ENCODE results near the gene ELMO2. TPM values are rescaled to one million over a fixed set of nuclear protein-coding genes. Genes with fewer than 3 reads are reported as not detected.

ELMO2 gene
- total RNA-seq, 2 experiments from 2014 or later, result 85.6 to 97.6 TPM

DNA sequence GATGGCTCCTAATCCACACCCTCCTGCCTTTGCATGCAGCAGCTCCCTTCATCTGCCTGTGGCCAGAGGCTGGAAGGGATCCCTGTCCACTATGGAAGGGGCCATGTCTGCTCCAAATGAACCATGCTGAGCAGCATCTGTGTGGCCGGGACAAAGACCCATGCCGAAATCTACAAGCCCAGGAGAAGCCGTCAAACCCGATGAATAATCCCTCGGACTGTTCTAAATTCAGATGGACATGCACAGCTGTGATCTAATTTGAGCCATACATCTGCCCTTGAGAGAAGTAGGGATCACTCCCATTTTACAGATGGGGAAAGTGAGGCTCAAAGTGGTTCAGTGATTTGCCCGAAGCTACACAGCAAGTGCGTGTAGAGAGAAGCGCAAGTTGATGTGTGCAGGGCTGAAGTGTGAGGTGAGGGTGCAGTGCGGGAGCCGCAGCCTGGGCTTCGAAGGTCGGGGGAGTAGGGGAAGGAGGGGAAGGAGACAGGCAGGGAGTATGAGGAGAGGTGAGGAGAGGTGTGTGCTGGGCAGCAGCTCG is 75.5 kb downstream of the ELMO2 start:
- H3K4me3 Mint-ChIP-seq, result no peak overlapping the region
- DNase-seq, result no peak

DNA sequence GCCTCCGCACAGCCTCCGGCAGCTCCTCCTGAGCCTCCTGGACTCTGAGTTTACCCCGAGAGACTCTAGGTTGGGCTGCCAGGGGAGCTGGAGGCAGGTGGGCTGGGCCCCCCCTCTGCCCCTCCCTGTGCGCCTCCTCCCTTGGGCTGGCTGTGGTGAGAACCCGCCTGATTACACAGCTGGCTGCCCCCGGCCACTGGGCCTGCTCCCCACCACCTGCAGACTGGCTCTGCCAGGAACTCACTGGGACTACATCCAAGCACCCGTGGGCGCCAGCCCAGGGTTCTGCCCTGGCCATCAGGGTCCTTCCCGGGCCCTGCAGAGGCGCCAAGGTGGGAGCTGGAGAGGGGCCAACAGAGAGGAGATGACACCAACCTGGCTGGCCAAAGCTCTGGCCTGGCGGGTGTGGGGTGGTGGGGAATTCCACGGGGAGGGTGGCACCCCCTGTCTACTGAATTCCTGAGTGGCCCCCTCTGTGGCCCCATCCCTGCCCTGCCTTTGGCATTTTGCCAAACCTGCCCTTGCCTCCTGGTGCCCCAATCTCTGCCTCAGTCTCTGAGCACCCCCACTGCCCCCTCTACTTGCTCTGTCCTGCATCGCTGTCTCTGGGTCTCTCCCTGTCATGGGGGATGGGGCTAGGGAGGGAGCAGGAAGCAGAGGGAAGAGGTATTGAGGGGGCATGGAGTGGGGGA is 76.2 kb downstream of the ELMO2 start:
- H3K9me3 Mint-ChIP-seq, result no peaks in the 10 kb centered on the region
- no peak for DNase-seq
- CTCF ChIA-PET, result no interaction called here
- no peaks in the 10 kb centered on the region for H3K4me1 Mint-ChIP-seq
- POLR2A ChIA-PET, result no interaction called here
- peaks cover 18% of the 10 kb centered on the region for H3K27me3 Mint-ChIP-seq
- H3K4me3 Mint-ChIP-seq, result no peak overlapping the region
- no peaks in the 10 kb centered on the region for H3K36me3 Mint-ChIP-seq (ENCODE audit: low read depth)
- no peak overlapping the region for H3K27ac Mint-ChIP-seq

More for the DNA sequence above, 75.5 kb downstream of the ELMO2 start:
- Mint-ChIP-seq H3K4me1 (no peaks in the 10 kb centered on the region), H3K9me3 (no peaks in the 10 kb centered on the region), H3K27me3 (peaks cover 18% of the 10 kb centered on the region), H3K27ac (no peak overlapping the region), H3K36me3 (ENCODE audit: low read depth) (no peaks in the 10 kb centered on the region)
- CTCF ChIA-PET, result no interaction called here
- POLR2A ChIA-PET, result no interaction called here

- Mint-ChIP-seq H3K4me3 (no peak overlapping the region), H3K9me3 (no peaks in the 10 kb centered on the region), H3K27ac (no peak overlapping the region), H3K36me3 (ENCODE audit: low read depth) (no peaks in the 10 kb centered on the region), H3K27me3 (peaks cover 11% of the 10 kb centered on the region), H3K4me1 (no peaks in the 10 kb centered on the region)
- CTCF ChIA-PET, result interaction anchor here (2.3 kb wide), 1 partner anchor 21 kb away, joined by 6 read pairs; no protein-coding TSS in a partner anchor
- POLR2A ChIA-PET, result no interaction called here
- DNase-seq, result no peak
Measured at GRCh38 chr20:46328200-46328882, 78.1 kb downstream of the ELMO2 start.

- no peaks in the 10 kb centered on the region for H3K36me3 Mint-ChIP-seq (ENCODE audit: low read depth)
- H3K4me3 Mint-ChIP-seq, result no peak overlapping the region
- H3K27me3 Mint-ChIP-seq, result peaks cover 12% of the 10 kb centered on the region
- H3K4me1 Mint-ChIP-seq, result no peaks in the 10 kb centered on the region
- POLR2A ChIA-PET, result no interaction called here
- CTCF ChIA-PET, result interaction anchor here (1.7 to 2.3 kb wide), 2 partner anchors 21 to 22 kb away, joined by 3 to 6 read pairs; no protein-coding TSS in a partner anchor
- no peak for DNase-seq
- H3K9me3 Mint-ChIP-seq, result no peaks in the 10 kb centered on the region
- H3K27ac Mint-ChIP-seq, result no peak overlapping the region
Measured at GRCh38 chr20:46327557-46327956, 78.9 kb downstream of the ELMO2 start.

GRCh38 chr20:46325789-46326188 is 80.6 kb downstream of the ELMO2 start:
- CTCF ChIA-PET, result interaction anchor here (1.7 kb wide), 1 partner anchor 20 kb away, joined by 3 read pairs; no protein-coding TSS in a partner anchor
- Mint-ChIP-seq H3K4me1 (no peaks in the 10 kb centered on the region), H3K27ac (no peak overlapping the region), H3K36me3 (ENCODE audit: low read depth) (no peaks in the 10 kb centered on the region), H3K27me3 (peaks cover 20% of the 10 kb centered on the region), H3K9me3 (no peaks in the 10 kb centered on the region), H3K4me3 (no peak overlapping the region)
- DNase-seq, result no peak
- POLR2A ChIA-PET, result no interaction called here

- ChIA-PET POLR2A (no interaction called here), CTCF (no interaction called here)
- H3K27ac Mint-ChIP-seq, result no peak overlapping the region
- H3K4me1 Mint-ChIP-seq, result no peaks in the 10 kb centered on the region
- no peak for DNase-seq
- no peaks in the 10 kb centered on the region for H3K9me3 Mint-ChIP-seq
- no peak overlapping the region for H3K4me3 Mint-ChIP-seq
- peaks cover 20% of the 10 kb centered on the region for H3K27me3 Mint-ChIP-seq
- H3K36me3 Mint-ChIP-seq (ENCODE audit: low read depth), result no peaks in the 10 kb centered on the region
Measured at GRCh38 chr20:46324960-46325703, 81.3 kb downstream of the ELMO2 start.

DNA sequence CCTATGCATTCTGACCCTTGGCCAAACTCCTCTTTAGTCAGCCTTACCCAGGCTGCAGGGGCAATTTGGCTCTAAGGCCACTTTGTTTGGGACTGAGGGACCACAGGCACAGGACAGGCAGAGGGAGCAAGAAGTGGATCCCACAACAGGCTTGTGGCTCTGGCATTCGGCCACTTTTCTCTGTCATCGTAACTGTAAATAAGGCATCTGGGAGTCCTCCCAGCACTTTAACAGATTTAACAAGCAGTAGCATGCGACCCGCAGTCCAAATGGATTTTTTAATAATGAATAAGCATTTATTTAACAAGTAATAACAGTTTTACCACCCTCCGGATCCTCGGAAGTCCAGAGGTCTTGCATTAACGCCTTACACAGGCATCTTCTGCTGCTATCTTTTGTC is 82.0 kb downstream of the ELMO2 start:
- Mint-ChIP-seq H3K36me3 (ENCODE audit: low read depth) (no peaks in the 10 kb centered on the region), H3K4me3 (no peak overlapping the region), H3K9me3 (no peaks in the 10 kb centered on the region), H3K4me1 (no peaks in the 10 kb centered on the region), H3K27ac (no peak overlapping the region), H3K27me3 (peaks cover 21% of the 10 kb centered on the region)
- ChIA-PET CTCF (no interaction called here), POLR2A (no interaction called here)
- DNase-seq, result no peak

DNA sequence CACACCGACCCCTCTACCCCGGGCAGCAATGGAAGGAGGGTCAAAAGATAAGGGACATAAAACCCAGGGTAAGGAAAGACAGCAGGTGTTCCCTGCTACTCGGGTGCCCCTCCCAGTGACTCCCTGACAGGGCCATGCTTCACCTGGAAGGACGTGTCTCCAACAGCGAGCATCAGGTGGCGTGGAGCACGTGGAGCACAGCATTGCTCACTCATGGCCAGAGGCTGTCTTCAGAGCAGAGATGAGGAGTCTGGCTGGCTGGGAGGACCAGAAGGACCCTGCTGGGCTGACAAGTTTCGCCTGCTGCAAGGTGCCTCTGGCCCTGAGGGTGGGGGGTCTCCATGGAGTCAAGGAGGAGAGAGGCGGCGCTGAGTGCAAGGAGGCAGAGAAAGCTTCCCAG is 82.9 kb downstream of the ELMO2 start:
- Mint-ChIP-seq H3K27me3 (peaks cover 29% of the 10 kb centered on the region), H3K36me3 (ENCODE audit: low read depth) (no peaks in the 10 kb centered on the region), H3K4me1 (no peaks in the 10 kb centered on the region), H3K4me3 (no peak overlapping the region), H3K27ac (no peak overlapping the region), H3K9me3 (no peaks in the 10 kb centered on the region)
- ChIA-PET POLR2A (no interaction called here), CTCF (no interaction called here)
- no peak for DNase-seq

GRCh38 chr20:46322641-46323040 is 83.8 kb downstream of the ELMO2 start:
- Mint-ChIP-seq H3K9me3 (no peaks in the 10 kb centered on the region), H3K4me1 (no peaks in the 10 kb centered on the region), H3K27me3 (peaks cover 29% of the 10 kb centered on the region), H3K27ac (no peak overlapping the region), H3K4me3 (no peak overlapping the region), H3K36me3 (ENCODE audit: low read depth) (no peaks in the 10 kb centered on the region)
- ChIA-PET POLR2A (no interaction called here), CTCF (interaction anchor here (1.1 kb wide), 1 partner anchor 16 kb away, joined by 5 read pairs; no protein-coding TSS in a partner anchor)
- DNase-seq, result no peak

- ChIA-PET CTCF (interaction anchor here (1.4 kb wide), 1 partner anchor 11 kb away, joined by 3 read pairs; no protein-coding TSS in a partner anchor), POLR2A (no interaction called here)
- DNase-seq, result no peak
- H3K4me1 Mint-ChIP-seq, result no peaks in the 10 kb centered on the region
- H3K9me3 Mint-ChIP-seq, result no peaks in the 10 kb centered on the region
- peaks cover 60% of the 10 kb centered on the region for H3K27me3 Mint-ChIP-seq
- no peaks in the 10 kb centered on the region for H3K36me3 Mint-ChIP-seq (ENCODE audit: low read depth)
- H3K27ac Mint-ChIP-seq, result no peak overlapping the region
- no peak overlapping the region for H3K4me3 Mint-ChIP-seq
Measured at GRCh38 chr20:46317685-46318177, 88.7 kb downstream of the ELMO2 start.

GRCh38 chr20:46316984-46317684 is 89.3 kb downstream of the ELMO2 start:
- no peaks in the 10 kb centered on the region for H3K9me3 Mint-ChIP-seq
- H3K27me3 Mint-ChIP-seq, result peaks cover 59% of the 10 kb centered on the region
- H3K36me3 Mint-ChIP-seq (ENCODE audit: low read depth), result no peaks in the 10 kb centered on the region
- POLR2A ChIA-PET, result no interaction called here
- H3K27ac Mint-ChIP-seq, result no peak overlapping the region
- CTCF ChIA-PET, result interaction anchor here (1.4 kb wide), 1 partner anchor 10 kb away, joined by 3 read pairs; no protein-coding TSS in a partner anchor
- H3K4me3 Mint-ChIP-seq, result no peak overlapping the region
- H3K4me1 Mint-ChIP-seq, result no peaks in the 10 kb centered on the region
- DNase-seq, result no peak
